Uterus (tissue), 4 donors: ENCODE measurements around the gene ZFTA. TPM values are rescaled to one million over a fixed set of nuclear protein-coding genes. Genes with fewer than 3 reads are reported as not detected.
A peak's percentile ranks its signal among the peaks of the same experiment; 100 is the strongest.

Experiments
- DNase-seq, 2 donors: peaks; one replicate each; pipeline ENCODE4 v3.0.0-alpha.2; 2019 to 2020
- H3K27ac ChIP-seq, 2 donors: fragments of 200-600 bp; sonication (generic); 1 replicate in 1 of 2; 2 replicates in 1 of 2; pipeline ENCODE4 v1.5.1; 2016 to 2018
- H3K27me3 ChIP-seq, 2 donors: fragments of 200-600 bp; sonication (generic); one replicate each; pipeline ENCODE4 v1.5.1; 2018 to 2019; ENCODE audit warnings: control low read depth in 1 of 2
- H3K36me3 ChIP-seq, 2 donors: fragments of 200-600 bp; sonication (generic); one replicate each; pipeline ENCODE4 v1.5.1; 2019; ENCODE audit warnings: control low read depth in 1 of 2
- H3K4me1 ChIP-seq, 2 donors: fragments of 200-600 bp; sonication (generic); one replicate each; pipeline ENCODE4 v1.5.1; 2018 to 2019; ENCODE audit warnings: control low read depth in 1 of 2
- H3K4me3 ChIP-seq, 2 donors: fragments of 200-600 bp; sonication (generic); 1 replicate in 1 of 2; 2 replicates in 1 of 2; pipeline ENCODE4 v1.5.1; 2018 to 2019; ENCODE audit warnings: mild to moderate bottlenecking in 1 of 2
- H3K9me3 ChIP-seq, 2 donors: fragments of 200-600 bp; sonication (generic); one replicate each; pipeline ENCODE4 v1.5.1; 2019; ENCODE audit warnings: control low read depth in 1 of 2
- POLR2A ChIP-seq, 2 donors: fragments of 450-650 bp; IDR thresholded peaks; one replicate each; pipeline ENCODE4 v1.6.1; 2016; ENCODE audit warnings: antibody characterized with exemption in 2 of 2, mild to moderate bottlenecking in 1 of 2, moderate library complexity in 1 of 2
- intact Hi-C: fragments of 100-400 bp; cut with DNase I; formaldehyde crosslinking; loops from one replicate; pipeline ENCODE4 v1.15.1; 2023; ENCODE audit warnings: low total_unique reads
- total RNA-seq, 4 donors: library from RNA; depleted of rRNA in 3 of 4; stranded (reverse); fragments of >200 nt in 3 of 4; gene quantifications; one replicate each; pipeline versions ENCODE4 v1.1.0 to v1.2.4, GENCODE V29; 2014 to 2023
- TF ChIP-seq, protein P1 (sequence below), 4 experiments: fragments of 200-600 bp in 2 of 4; fragments of 450-650 bp in 2 of 4; sonication (generic) in 2 of 4; IDR thresholded peaks; one replicate each; pipeline ENCODE4 v1.5.1; 2016 to 2019; ENCODE audit warnings: antibody characterized with exemption in 4 of 4, mild to moderate bottlenecking in 2 of 4, moderate library complexity in 1 of 4
- donor health status: DM: yes; HTN: yes; CAD: no.

The ZFTA gene
- total RNA-seq, 4 donors from 2014 or later: 19.7 to 61.5 (median 48.4) TPM

DNA sequence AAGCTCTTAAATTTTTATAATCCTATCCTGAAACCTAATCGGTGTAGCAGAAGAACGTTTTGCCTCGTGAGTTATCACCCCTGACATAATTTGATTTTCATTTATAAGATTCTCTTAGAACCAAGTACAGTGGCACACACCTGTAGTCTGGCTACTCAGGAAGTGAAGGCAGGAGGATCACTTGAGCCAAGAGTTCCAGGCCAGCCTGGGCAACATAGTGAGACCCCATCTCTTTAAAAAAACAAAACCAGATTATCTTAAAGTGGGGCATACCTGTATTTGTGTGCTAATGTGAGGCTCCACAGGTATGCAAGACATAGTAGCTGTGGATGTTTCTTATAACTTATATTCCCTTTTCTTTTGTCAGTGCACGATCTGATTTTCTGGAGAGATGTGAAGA, 19.0 kb downstream of the ZFTA start:
- Histone ChIP-seq H3K4me3 (no peak overlapping the region), H3K9me3 (no peaks in the 10 kb centered on the region), H3K4me1 (no peaks in the 10 kb centered on the region), H3K27me3 (no peaks in the 10 kb centered on the region), H3K36me3 (no peaks in the 10 kb centered on the region), H3K27ac (no peak overlapping the region)
- TF ChIP-seq, protein P1, sequence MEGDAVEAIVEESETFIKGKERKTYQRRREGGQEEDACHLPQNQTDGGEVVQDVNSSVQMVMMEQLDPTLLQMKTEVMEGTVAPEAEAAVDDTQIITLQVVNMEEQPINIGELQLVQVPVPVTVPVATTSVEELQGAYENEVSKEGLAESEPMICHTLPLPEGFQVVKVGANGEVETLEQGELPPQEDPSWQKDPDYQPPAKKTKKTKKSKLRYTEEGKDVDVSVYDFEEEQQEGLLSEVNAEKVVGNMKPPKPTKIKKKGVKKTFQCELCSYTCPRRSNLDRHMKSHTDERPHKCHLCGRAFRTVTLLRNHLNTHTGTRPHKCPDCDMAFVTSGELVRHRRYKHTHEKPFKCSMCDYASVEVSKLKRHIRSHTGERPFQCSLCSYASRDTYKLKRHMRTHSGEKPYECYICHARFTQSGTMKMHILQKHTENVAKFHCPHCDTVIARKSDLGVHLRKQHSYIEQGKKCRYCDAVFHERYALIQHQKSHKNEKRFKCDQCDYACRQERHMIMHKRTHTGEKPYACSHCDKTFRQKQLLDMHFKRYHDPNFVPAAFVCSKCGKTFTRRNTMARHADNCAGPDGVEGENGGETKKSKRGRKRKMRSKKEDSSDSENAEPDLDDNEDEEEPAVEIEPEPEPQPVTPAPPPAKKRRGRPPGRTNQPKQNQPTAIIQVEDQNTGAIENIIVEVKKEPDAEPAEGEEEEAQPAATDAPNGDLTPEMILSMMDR (IDR thresholded peaks at IDR 0.05): no peak
- TF ChIP-seq POLR2A (IDR thresholded peaks at IDR 0.05): no peak
- intact Hi-C loops: loop anchor here (10.0 kb wide), 1 partner anchor 265 kb away; no protein-coding TSS in a partner anchor
- DNase-seq: no peak

DNA sequence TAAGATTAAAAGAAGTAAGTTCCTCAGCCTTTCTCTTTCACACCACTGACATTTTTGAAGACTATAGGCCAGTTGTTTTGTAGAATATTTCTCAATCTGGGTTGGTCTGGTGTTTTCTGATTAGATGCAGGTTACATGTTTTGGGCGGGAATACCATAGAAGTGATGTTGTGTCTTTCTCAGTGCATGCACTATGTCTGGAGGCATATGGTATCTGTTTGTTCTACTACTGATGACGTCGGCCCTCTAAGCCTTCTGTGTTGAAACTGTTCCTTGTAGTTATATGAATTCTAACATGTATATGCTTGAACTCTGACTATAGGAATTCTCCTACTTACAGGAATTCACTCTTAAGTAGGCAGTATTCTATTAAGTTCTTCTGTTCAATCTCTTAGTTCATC, 21.6 kb downstream of the ZFTA start:
- intact Hi-C loops: loop anchor here (10.0 kb wide), 1 partner anchor 262 kb away; no protein-coding TSS in a partner anchor
- Histone ChIP-seq H3K9me3 (no peaks in the 10 kb centered on the region), H3K4me3 (no peak overlapping the region), H3K27me3 (no peaks in the 10 kb centered on the region), H3K27ac (no peak overlapping the region), H3K36me3 (no peaks in the 10 kb centered on the region), H3K4me1 (no peaks in the 10 kb centered on the region)
- TF ChIP-seq, protein P1 (IDR thresholded peaks at IDR 0.05): no peak
- no peak for TF ChIP-seq POLR2A (IDR thresholded peaks at IDR 0.05)
- no peak for DNase-seq

DNA sequence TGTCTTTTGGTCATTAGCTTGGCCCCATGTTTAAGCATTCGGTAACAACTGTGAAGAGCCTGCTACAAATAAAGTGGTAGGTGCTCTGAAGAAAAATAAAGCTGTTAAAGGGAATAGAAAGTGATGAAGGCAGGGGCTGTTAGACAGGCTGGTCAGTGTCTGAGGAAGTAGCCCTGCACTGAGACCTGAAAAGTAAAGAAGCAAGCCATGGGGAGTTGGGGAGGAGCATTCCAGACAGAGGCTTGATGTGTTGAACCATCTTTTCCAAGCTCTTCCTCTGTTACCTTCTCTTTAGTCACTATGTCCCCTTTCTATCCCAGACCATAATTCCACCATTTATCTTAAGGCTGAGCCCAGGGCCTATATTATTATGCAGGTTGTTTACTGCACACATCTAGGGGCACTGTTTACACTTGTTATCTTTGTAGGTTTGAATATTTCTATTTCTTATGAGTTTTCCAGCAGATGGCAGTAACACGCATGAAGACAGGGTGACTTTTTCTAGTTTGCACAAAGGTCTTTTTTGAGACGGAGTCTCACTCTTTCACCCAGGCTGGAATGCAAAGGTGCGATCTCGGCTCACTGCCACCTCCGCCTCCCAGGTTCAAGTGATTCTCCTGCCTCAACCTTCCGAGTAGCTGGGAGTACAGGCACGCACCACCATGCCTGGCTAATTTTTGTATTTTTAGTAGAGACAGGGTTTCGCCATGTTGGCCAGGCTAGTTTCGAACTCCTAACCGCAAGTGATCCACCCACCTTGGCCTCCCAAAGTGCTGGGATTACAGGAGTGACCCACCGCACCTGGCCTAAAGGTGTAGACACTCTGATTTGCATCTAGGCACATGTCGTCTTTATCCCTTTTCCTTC, 23.0 kb downstream of the ZFTA start:
- H3K9me3 ChIP-seq: no peaks in the 10 kb centered on the region
- H3K4me1 ChIP-seq: no peaks in the 10 kb centered on the region
- H3K27me3 ChIP-seq: no peaks in the 10 kb centered on the region
- TF ChIP-seq POLR2A (IDR thresholded peaks at IDR 0.05): no peak
- TF ChIP-seq, protein P1 (IDR thresholded peaks at IDR 0.05): peak in 2 of 4 experiments; percentile 22 to 28
- no peak for DNase-seq
- H3K4me3 ChIP-seq: no peak overlapping the region
- intact Hi-C loops: loop anchor here (10.0 kb wide), 1 partner anchor 261 kb away; no protein-coding TSS in a partner anchor
- no peak overlapping the region for H3K27ac ChIP-seq
- H3K36me3 ChIP-seq: no peaks in the 10 kb centered on the region

DNA sequence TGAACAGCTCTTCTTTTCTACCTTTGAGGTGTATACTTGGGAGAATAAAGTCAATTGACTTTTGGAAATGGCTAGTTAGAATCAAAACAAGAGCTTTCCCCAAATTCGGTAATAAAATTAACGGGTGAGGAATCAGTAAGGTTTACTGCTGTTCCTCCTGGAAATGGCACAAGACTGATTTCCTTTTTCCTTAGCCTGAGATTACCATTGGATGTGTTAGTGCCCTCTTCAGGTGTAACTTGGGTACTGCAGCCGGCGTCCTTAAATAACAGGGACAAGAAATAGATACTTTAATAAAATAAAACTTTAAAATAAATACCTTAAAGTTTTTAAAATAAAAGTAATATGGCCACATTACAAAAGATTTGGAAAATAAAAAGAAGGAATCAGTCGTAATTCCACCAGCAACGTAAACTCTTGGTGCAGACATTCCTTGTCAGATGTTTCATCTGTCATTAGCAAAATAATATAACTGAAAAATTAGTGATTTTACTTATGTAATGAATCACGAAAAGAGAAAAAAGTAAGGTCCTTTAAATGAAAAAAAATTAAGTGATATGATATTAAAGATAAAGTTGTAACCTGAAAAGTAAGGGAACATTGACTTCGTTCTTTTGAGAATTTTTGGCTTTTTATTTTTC, 29.7 kb downstream of the ZFTA start:
- peak overlapping the region; percentile 46 for H3K27ac ChIP-seq
- H3K27me3 ChIP-seq: no peaks in the 10 kb centered on the region
- TF ChIP-seq POLR2A (IDR thresholded peaks at IDR 0.05): no peak
- TF ChIP-seq, protein P1 (IDR thresholded peaks at IDR 0.05): peak; percentile 79 to 98 (median 88)
- no peaks in the 10 kb centered on the region for H3K9me3 ChIP-seq
- DNase-seq: peak; percentile 68 to 80
- no peak overlapping the region for H3K4me3 ChIP-seq
- H3K4me1 ChIP-seq: no peaks in the 10 kb centered on the region
- intact Hi-C loops: no loop called here
- no peaks in the 10 kb centered on the region for H3K36me3 ChIP-seq

DNA sequence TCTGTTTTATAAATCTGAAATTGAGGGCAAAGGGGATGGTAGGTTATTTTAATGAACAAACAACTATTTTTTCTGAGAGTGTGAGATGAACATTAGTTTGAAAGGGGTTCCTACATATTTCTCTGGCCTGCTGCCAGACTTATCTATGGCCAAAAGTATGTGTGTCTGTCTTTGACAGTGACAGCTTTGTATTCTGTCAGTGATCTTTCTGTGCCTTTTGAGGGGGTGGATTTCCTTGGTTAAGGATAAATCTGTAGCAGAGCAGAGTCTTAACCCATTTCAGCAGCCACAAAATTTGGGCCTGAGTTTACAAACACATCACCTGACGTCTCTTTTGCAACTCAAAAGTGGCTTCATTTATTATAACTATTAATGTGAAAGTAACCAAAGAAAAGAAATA, 30.9 kb downstream of the ZFTA start:
- H3K4me3 ChIP-seq: no peak overlapping the region
- TF ChIP-seq, protein P1 (IDR thresholded peaks at IDR 0.05): no peak
- no peak for TF ChIP-seq POLR2A (IDR thresholded peaks at IDR 0.05)
- H3K27ac ChIP-seq: peak overlapping the region in 1 of 2 donors; percentile 46
- intact Hi-C loops: no loop called here
- H3K27me3 ChIP-seq: no peaks in the 10 kb centered on the region
- no peaks in the 10 kb centered on the region for H3K36me3 ChIP-seq
- no peaks in the 10 kb centered on the region for H3K4me1 ChIP-seq
- DNase-seq: no peak
- H3K9me3 ChIP-seq: no peaks in the 10 kb centered on the region
